Neutrophil (primary cell): ENCODE data around the gene TNS3.

Experiments
- H3K27ac ChIP-seq: fragments of 200-600 bp; sonication (generic); 2 replicates; pipeline ENCODE4 v1.5.1; 2016; ENCODE audit warnings: mild to moderate bottlenecking, moderate library complexity
- H3K27me3 ChIP-seq: fragments of 200-600 bp; sonication (generic); 2 replicates; pipeline ENCODE4 v1.6.0; 2016; ENCODE audit warnings: mild to moderate bottlenecking
- H3K36me3 ChIP-seq: fragments of 200-600 bp; sonication (generic); 2 replicates; pipeline ENCODE4 v1.5.1; 2017
- H3K4me1 ChIP-seq, 2 experiments: fragments of 200-600 bp in 1 of 2; sonication (generic) in 1 of 2; 1 replicate in 1 of 2; 2 replicates in 1 of 2; pipeline versions ENCODE4 v1.5.1 to v1.6.1; 2013 to 2016; ENCODE audit warnings: low read depth in 1 of 2, low read length in 1 of 2, mild to moderate bottlenecking in 1 of 2, moderate library complexity in 1 of 2; ENCODE audit not compliant: control insufficient read depth in 1 of 2, insufficient read depth in 1 of 2
- H3K4me3 ChIP-seq, 2 experiments: fragments of 200-600 bp in 1 of 2; sonication (generic) in 1 of 2; 1 replicate in 1 of 2; 2 replicates in 1 of 2; pipeline ENCODE4 v1.5.1; 2013 to 2016; ENCODE audit warnings: low read depth in 1 of 2, low read length in 1 of 2, mild to moderate bottlenecking in 1 of 2, moderate library complexity in 1 of 2
- H3K9me3 ChIP-seq: fragments of 200-600 bp; sonication (generic); 2 replicates; pipeline ENCODE4 v1.5.1; 2016
- TF ChIP-seq, protein P1 (sequence below): fragments of 200-600 bp; sonication (generic); IDR thresholded peaks from 2 replicates; pipeline ENCODE4 v1.5.1; 2016; ENCODE audit warnings: antibody characterized with exemption

The TNS3 gene

DNA sequence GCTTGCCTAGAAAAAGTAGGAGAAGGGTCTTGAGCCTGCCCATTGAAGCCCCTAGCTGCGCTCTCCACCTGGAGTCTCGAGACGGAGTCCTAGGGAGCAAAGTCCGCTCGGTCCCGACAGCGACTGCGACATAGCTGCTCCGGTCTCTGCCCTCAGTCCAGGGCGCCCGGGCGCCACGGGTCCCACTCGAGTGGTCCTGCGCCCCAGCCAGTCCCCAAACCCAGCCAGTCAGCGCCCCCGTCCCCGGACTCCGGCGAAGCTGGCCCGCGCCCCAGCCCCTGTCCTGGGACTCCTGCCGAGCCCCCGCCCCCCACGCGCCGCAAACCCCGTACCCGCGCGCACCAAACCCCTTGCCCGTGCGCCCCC, 490 bp downstream of the TNS3 start:
- TF ChIP-seq, protein P1, sequence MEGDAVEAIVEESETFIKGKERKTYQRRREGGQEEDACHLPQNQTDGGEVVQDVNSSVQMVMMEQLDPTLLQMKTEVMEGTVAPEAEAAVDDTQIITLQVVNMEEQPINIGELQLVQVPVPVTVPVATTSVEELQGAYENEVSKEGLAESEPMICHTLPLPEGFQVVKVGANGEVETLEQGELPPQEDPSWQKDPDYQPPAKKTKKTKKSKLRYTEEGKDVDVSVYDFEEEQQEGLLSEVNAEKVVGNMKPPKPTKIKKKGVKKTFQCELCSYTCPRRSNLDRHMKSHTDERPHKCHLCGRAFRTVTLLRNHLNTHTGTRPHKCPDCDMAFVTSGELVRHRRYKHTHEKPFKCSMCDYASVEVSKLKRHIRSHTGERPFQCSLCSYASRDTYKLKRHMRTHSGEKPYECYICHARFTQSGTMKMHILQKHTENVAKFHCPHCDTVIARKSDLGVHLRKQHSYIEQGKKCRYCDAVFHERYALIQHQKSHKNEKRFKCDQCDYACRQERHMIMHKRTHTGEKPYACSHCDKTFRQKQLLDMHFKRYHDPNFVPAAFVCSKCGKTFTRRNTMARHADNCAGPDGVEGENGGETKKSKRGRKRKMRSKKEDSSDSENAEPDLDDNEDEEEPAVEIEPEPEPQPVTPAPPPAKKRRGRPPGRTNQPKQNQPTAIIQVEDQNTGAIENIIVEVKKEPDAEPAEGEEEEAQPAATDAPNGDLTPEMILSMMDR = no peak
- peaks cover 68% of the 10 kb centered on the region for H3K27me3 ChIP-seq
- no peak overlapping the region for H3K27ac ChIP-seq
- H3K36me3 ChIP-seq = no peaks in the 10 kb centered on the region
- H3K4me3 ChIP-seq = no peak overlapping the region
- no peaks in the 10 kb centered on the region for H3K9me3 ChIP-seq
- H3K4me1 ChIP-seq = peaks cover 0 to 10% of the 10 kb centered on the region in 2 experiments

DNA sequence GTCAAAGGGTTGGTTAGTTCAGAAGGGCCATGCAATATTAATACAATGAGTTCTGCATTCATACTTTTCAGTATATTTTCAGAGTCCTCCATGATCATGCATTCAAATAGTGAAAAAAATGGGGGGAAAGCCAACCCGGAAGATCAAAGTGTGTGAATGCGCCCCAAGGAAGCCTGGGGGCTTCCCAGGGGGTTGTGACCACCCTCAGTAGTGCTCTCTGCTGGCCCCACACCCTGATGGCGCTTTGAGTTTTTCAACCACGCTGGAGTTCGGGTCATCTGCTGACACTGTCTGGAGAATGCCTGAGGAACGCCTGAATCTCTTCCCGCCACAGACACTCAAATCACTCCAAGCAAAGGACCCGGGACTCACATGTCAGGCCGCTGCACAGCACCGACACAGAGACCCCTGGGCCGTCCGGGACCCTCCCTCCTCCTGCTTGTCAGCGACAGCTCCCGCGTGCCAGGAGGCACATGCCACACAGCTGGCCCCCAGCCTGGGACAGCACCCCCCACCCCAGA, 1.0 kb downstream of the TNS3 start:
- Histone ChIP-seq H3K4me1 (peaks cover 0 to 10% of the 10 kb centered on the region in 2 experiments), H3K9me3 (no peaks in the 10 kb centered on the region), H3K27ac (no peak overlapping the region), H3K36me3 (no peaks in the 10 kb centered on the region), H3K4me3 (no peak overlapping the region), H3K27me3 (peaks cover 68% of the 10 kb centered on the region)
- TF ChIP-seq, protein P1 = no peak

DNA sequence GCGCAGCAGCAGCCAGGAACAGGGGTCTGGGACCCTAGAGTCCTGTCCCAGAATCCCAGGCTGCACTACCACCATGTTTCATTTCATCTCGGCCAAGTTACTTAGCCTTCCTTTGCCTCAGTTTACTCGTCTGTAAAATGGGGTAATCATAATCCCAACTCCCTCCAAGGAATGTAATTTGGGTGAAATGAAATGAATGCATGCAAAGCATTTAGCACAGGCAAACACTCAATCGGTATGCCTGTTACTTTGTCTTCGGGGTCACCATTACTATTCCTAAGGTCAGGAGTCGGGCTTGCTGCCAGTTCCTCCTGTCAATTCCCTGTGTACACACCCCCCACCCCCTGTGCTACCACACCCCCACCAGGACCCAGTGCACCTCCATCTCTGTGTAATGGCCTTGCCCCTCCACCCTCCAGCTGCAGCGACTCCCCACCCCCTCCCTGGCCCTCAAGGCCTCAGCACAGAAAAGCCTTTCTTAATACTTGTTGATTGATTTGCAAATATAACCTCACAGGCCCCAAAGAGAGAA, 1.7 kb downstream of the TNS3 start:
- peaks cover 0 to 10% of the 10 kb centered on the region in 2 experiments for H3K4me1 ChIP-seq
- H3K36me3 ChIP-seq = no peaks in the 10 kb centered on the region
- H3K4me3 ChIP-seq = no peak overlapping the region
- H3K9me3 ChIP-seq = no peaks in the 10 kb centered on the region
- TF ChIP-seq, protein P1 = no peak
- H3K27me3 ChIP-seq = peaks cover 68% of the 10 kb centered on the region
- no peak overlapping the region for H3K27ac ChIP-seq

DNA sequence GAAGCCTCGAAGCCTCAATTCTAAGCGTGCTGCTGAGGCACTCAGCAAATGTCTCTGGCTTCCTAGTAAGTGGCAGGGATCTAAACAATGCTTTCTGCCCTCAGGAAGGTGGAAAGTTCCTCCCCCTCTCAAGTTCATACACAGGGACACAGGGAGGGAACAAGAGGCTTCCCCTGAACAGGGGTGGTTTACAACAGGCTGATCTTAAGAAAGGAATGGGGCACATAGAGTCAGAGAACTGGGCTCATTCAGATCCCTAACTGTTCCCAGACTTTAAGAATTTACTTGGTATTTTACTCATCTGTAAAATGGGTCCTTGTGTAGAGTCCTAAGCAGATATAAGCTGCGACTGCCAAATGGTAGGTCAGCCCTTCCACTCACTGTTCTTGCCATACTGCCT, 2.5 kb downstream of the TNS3 start:
- H3K4me3 ChIP-seq = no peak overlapping the region
- peaks cover 0 to 10% of the 10 kb centered on the region in 2 experiments for H3K4me1 ChIP-seq
- peaks cover 62% of the 10 kb centered on the region for H3K27me3 ChIP-seq
- H3K27ac ChIP-seq = no peak overlapping the region
- TF ChIP-seq, protein P1 = no peak
- no peaks in the 10 kb centered on the region for H3K9me3 ChIP-seq
- H3K36me3 ChIP-seq = no peaks in the 10 kb centered on the region

DNA sequence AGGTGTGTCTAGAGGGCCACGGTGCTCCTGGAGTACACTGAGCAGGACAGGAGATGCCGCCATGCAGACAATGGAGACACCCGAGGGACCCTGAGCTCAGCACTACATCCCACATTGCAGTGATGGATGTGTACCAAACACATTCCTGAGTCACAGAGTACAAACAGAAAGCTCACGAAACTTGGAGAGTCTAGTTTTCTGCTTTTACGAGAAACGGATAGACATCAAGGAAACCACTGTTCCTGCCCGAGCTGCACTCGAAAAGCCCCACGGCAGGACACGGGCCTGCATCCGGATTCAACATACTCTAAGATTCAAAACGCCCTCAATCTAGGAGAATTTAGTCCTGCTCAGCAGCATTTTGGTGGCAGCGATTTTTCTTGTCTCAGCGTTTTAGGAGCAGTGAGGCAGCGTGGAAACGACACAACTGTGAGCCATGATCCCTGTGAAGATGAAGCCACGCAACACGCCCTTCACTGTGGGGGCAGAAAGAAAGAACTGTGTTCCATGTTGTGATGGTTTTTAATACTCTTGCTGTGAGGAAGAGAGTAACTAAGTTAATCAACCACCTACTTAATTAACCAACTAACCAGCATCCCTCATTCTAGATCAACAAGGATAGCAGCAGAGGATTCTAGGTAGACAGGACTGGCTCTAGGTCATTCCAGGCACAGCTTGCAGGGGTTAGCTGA, 3.2 kb downstream of the TNS3 start:
- Histone ChIP-seq H3K4me1 (peaks cover 0 to 10% of the 10 kb centered on the region in 2 experiments), H3K4me3 (no peak overlapping the region), H3K36me3 (no peaks in the 10 kb centered on the region), H3K9me3 (no peaks in the 10 kb centered on the region), H3K27me3 (peaks cover 55% of the 10 kb centered on the region), H3K27ac (no peak overlapping the region)
- TF ChIP-seq, protein P1 = no peak
